ENCODE results near the gene MAPK7.

The MAPK7 gene

DNA sequence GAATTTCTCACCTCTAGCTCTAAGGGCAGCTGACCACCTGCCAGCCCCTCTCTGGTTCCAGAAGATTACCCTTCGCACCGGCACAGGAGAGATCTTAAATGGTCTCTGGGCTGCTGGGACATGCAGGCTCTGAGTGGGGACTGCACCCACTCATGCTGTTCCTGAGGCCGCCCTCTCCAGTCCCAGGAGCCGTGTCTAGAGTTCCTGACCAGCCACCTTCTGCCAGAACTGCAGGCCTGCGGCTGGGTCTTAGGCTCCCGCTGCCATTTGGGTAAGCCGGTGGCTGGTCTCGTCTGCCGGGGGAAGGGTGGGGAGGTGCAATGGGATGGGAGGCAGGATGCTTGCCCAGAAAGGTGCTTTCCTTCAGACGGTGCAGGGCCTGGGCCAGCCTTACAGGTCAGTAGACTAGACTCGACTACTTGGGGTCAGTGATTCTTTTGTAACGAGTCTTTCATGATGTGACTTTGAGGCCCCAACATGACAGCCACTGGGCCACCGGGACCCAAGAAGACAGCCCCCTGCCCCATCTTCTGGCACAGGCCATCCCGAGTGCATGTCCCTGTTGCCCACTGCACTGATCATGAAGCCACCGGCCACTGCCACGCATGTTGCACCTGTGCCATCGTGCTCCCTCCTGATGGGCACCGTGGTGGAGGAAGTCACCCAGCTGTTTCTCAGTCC, 42.2 kb upstream of the MAPK7 start:
- Histone ChIP-seq H3K36me3 (ENCODE audit: control insufficient read depth, insufficient read depth, low read length) (no peaks in the 10 kb centered on the region), H3K4me3 (ENCODE audit: low read length) (no peak overlapping the region), H3K27ac (ENCODE audit: low read length) (no peak overlapping the region), H3K4me1 (ENCODE audit: control insufficient read depth, insufficient read depth, low read length) (peaks cover 6% of the 10 kb centered on the region; the same call in 1 of the 2 replicates), H3K27me3 (ENCODE audit: control insufficient read depth, insufficient read depth, low read length) (no peaks in the 10 kb centered on the region), H3K9me3 (ENCODE audit: control insufficient read depth, insufficient read depth, low read length) (no peaks in the 10 kb centered on the region)
- no peak for DNase-seq (ENCODE audit: low read depth, low spot score)
- no CpG with 5 or more reads among the region's 18 CpGs for WGBS (ENCODE audit: insufficient coverage, insufficient read length)

GRCh38 chr17:19336938-19337711, 41.2 kb upstream of the MAPK7 start:
- Histone ChIP-seq H3K4me1 (ENCODE audit: control insufficient read depth, insufficient read depth, low read length) (peaks cover 8% of the 10 kb centered on the region; the same call in 1 of the 2 replicates), H3K36me3 (ENCODE audit: control insufficient read depth, insufficient read depth, low read length) (no peaks in the 10 kb centered on the region), H3K27ac (ENCODE audit: low read length) (no peak overlapping the region), H3K27me3 (ENCODE audit: control insufficient read depth, insufficient read depth, low read length) (no peaks in the 10 kb centered on the region), H3K4me3 (ENCODE audit: low read length) (no peak overlapping the region), H3K9me3 (ENCODE audit: control insufficient read depth, insufficient read depth, low read length) (no peaks in the 10 kb centered on the region)
- DNase-seq (ENCODE audit: low read depth, low spot score) = no peak
- WGBS (ENCODE audit: insufficient coverage, insufficient read length) = no CpG with 5 or more reads among the region's 21 CpGs

DNA sequence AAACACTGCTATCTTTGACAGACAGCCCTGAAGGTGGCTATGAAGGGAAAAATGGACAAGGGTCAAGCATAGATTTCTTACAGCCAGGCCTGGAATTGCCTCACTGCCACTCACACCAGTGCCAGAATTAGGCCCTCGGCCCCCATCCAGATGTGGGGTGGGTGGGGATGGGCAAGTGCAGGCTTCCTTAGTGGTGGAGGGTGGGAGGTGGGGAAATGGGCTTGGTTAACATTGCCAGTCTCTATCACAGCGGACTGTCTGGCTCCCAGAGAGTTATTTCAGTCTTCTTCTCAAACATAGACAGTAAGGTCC, 40.6 kb upstream of the MAPK7 start:
- Histone ChIP-seq H3K4me1 (ENCODE audit: control insufficient read depth, insufficient read depth, low read length) (peaks cover 8% of the 10 kb centered on the region; the same call in 1 of the 2 replicates), H3K27me3 (ENCODE audit: control insufficient read depth, insufficient read depth, low read length) (no peaks in the 10 kb centered on the region), H3K9me3 (ENCODE audit: control insufficient read depth, insufficient read depth, low read length) (no peaks in the 10 kb centered on the region), H3K36me3 (ENCODE audit: control insufficient read depth, insufficient read depth, low read length) (no peaks in the 10 kb centered on the region), H3K4me3 (ENCODE audit: low read length) (no peak overlapping the region), H3K27ac (ENCODE audit: low read length) (no peak overlapping the region)
- WGBS (ENCODE audit: insufficient coverage, insufficient read length) = no CpG with 5 or more reads among the region's 2 CpGs
- no peak for DNase-seq (ENCODE audit: low read depth, low spot score)

GRCh38 chr17:19338031-19338990, 40.0 kb upstream of the MAPK7 start:
- Histone ChIP-seq H3K4me3 (ENCODE audit: low read length) (no peak overlapping the region), H3K9me3 (ENCODE audit: control insufficient read depth, insufficient read depth, low read length) (no peaks in the 10 kb centered on the region), H3K27me3 (ENCODE audit: control insufficient read depth, insufficient read depth, low read length) (no peaks in the 10 kb centered on the region), H3K4me1 (ENCODE audit: control insufficient read depth, insufficient read depth, low read length) (peaks cover 8% of the 10 kb centered on the region; the same call in 1 of the 2 replicates), H3K36me3 (ENCODE audit: control insufficient read depth, insufficient read depth, low read length) (no peaks in the 10 kb centered on the region), H3K27ac (ENCODE audit: low read length) (no peak overlapping the region)
- no CpG with 5 or more reads among the region's 7 CpGs for WGBS (ENCODE audit: insufficient coverage, insufficient read length)
- DNase-seq (ENCODE audit: low read depth, low spot score) = peak; percentile 61

- H3K4me1 ChIP-seq (ENCODE audit: control insufficient read depth, insufficient read depth, low read length) = peaks cover 8% of the 10 kb centered on the region; the same call in 1 of the 2 replicates
- no peaks in the 10 kb centered on the region for H3K9me3 ChIP-seq (ENCODE audit: control insufficient read depth, insufficient read depth, low read length)
- no peaks in the 10 kb centered on the region for H3K27me3 ChIP-seq (ENCODE audit: control insufficient read depth, insufficient read depth, low read length)
- no peak overlapping the region for H3K4me3 ChIP-seq (ENCODE audit: low read length)
- no CpG with 5 or more reads among the region's 2 CpGs for WGBS (ENCODE audit: insufficient coverage, insufficient read length)
- no peak overlapping the region for H3K27ac ChIP-seq (ENCODE audit: low read length)
- no peaks in the 10 kb centered on the region for H3K36me3 ChIP-seq (ENCODE audit: control insufficient read depth, insufficient read depth, low read length)
- DNase-seq (ENCODE audit: low read depth, low spot score) = no peak
These were observed 38.9 kb upstream of the MAPK7 start for GRCh38 chr17:19339341-19339815.

DNA sequence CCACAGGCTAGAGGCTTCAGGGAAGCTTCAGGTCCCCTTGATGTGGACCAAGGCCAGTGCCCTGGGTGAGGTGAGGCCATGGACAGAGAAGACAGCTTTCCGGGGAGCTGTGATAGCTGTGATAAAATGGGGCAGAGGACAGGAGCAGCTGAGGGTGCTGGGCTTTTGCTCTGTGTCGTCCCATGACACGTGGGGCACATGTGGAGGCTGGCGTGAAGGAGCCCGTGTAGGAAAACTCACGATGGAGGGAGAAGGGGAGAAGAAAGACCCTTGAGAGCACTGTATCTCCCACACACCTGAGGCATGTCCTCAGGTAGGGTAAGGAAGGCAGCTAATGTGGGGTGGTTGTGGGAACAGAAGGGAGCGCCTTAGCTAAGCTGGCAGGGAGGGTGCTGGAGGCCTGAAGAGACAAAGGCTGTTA, 37.1 kb upstream of the MAPK7 start:
- no peak overlapping the region for H3K4me3 ChIP-seq (ENCODE audit: low read length)
- H3K4me1 ChIP-seq (ENCODE audit: control insufficient read depth, insufficient read depth, low read length) = peaks cover 8% of the 10 kb centered on the region; the same call in 1 of the 2 replicates
- H3K27ac ChIP-seq (ENCODE audit: low read length) = no peak overlapping the region
- H3K9me3 ChIP-seq (ENCODE audit: control insufficient read depth, insufficient read depth, low read length) = no peaks in the 10 kb centered on the region
- no peaks in the 10 kb centered on the region for H3K27me3 ChIP-seq (ENCODE audit: control insufficient read depth, insufficient read depth, low read length)
- no peak for DNase-seq (ENCODE audit: low read depth, low spot score)
- no peaks in the 10 kb centered on the region; the same call in 1 of the 2 replicates for H3K36me3 ChIP-seq (ENCODE audit: control insufficient read depth, insufficient read depth, low read length)
- no CpG with 5 or more reads among the region's 7 CpGs for WGBS (ENCODE audit: insufficient coverage, insufficient read length)

GRCh38 chr17:19341641-19342610, 36.4 kb upstream of the MAPK7 start:
- no CpG with 5 or more reads among the region's 20 CpGs for WGBS (ENCODE audit: insufficient coverage, insufficient read length)
- Histone ChIP-seq H3K4me3 (ENCODE audit: low read length) (no peak overlapping the region), H3K27ac (ENCODE audit: low read length) (no peak overlapping the region), H3K36me3 (ENCODE audit: control insufficient read depth, insufficient read depth, low read length) (no peaks in the 10 kb centered on the region; the same call in 1 of the 2 replicates), H3K9me3 (ENCODE audit: control insufficient read depth, insufficient read depth, low read length) (no peaks in the 10 kb centered on the region), H3K4me1 (ENCODE audit: control insufficient read depth, insufficient read depth, low read length) (peaks cover 8% of the 10 kb centered on the region; the same call in 1 of the 2 replicates), H3K27me3 (ENCODE audit: control insufficient read depth, insufficient read depth, low read length) (no peaks in the 10 kb centered on the region)
- no peak for DNase-seq (ENCODE audit: low read depth, low spot score)

- WGBS (ENCODE audit: insufficient coverage, insufficient read length) = no CpG with 5 or more reads among the region's 7 CpGs
- Histone ChIP-seq H3K9me3 (ENCODE audit: control insufficient read depth, insufficient read depth, low read length) (no peaks in the 10 kb centered on the region), H3K27me3 (ENCODE audit: control insufficient read depth, insufficient read depth, low read length) (no peaks in the 10 kb centered on the region), H3K36me3 (ENCODE audit: control insufficient read depth, insufficient read depth, low read length) (no peaks in the 10 kb centered on the region; the same call in 1 of the 2 replicates), H3K4me1 (ENCODE audit: control insufficient read depth, insufficient read depth, low read length) (peaks cover 8% of the 10 kb centered on the region; the same call in 1 of the 2 replicates), H3K27ac (ENCODE audit: low read length) (no peak overlapping the region), H3K4me3 (ENCODE audit: low read length) (no peak overlapping the region)
- DNase-seq (ENCODE audit: low read depth, low spot score) = no peak
These were observed 35.6 kb upstream of the MAPK7 start for GRCh38 chr17:19342611-19343255.

DNA sequence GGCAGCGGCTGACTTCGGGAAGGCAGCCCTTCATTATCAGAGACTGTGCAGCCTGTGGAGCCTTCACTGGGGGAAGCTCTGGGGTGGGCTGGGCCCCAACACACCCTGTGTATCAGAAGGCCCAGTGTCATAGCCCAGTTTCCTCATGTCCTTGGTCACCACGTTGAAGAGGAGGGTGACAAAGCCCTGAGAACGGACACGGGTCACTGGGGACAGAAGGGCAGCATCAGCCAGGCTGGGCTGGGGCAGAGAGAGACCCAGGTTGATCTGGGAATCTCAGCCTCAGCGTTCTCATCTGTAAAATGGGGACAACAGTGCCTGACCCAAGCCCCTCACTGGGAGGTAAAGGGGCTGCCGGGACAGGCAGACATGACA, 35.1 kb upstream of the MAPK7 start:
- Histone ChIP-seq H3K4me1 (ENCODE audit: control insufficient read depth, insufficient read depth, low read length) (peaks cover 8% of the 10 kb centered on the region; the same call in 1 of the 2 replicates), H3K4me3 (ENCODE audit: low read length) (no peak overlapping the region), H3K27ac (ENCODE audit: low read length) (no peak overlapping the region), H3K9me3 (ENCODE audit: control insufficient read depth, insufficient read depth, low read length) (no peaks in the 10 kb centered on the region), H3K27me3 (ENCODE audit: control insufficient read depth, insufficient read depth, low read length) (no peaks in the 10 kb centered on the region), H3K36me3 (ENCODE audit: control insufficient read depth, insufficient read depth, low read length) (no peaks in the 10 kb centered on the region; the same call in 1 of the 2 replicates)
- no CpG with 5 or more reads among the region's 7 CpGs for WGBS (ENCODE audit: insufficient coverage, insufficient read length)
- no peak for DNase-seq (ENCODE audit: low read depth, low spot score)

Measured in iPS DF 6.9 (cell line).